Neural progenitor cell (in vitro differentiated cells): ENCODE data around the gene IMPG2. TPM values are rescaled to one million over a fixed set of nuclear protein-coding genes. Genes with fewer than 3 reads are reported as not detected.

Source experiments
- DNase-seq: peaks from one replicate; pipeline ENCODE4 v3.0.0-alpha.2; 2016; ENCODE audit warnings: low spot score
- H2AFZ ChIP-seq: fragments of 200-600 bp; sonication (generic); replicated peaks from 2 replicates; pipeline ENCODE4 v1.6.1; 2016; ENCODE audit warnings: antibody characterized with exemption
- H3F3A ChIP-seq: fragments of 200-600 bp; sonication (generic); 2 replicates; pipeline ENCODE4 v1.6.1; 2016; ENCODE audit warnings: antibody characterized with exemption, low read depth
- H3K27ac ChIP-seq: fragments of 200-600 bp; sonication (generic); 2 replicates; pipeline ENCODE4 v1.5.1; 2016; ENCODE audit warnings: mild to moderate bottlenecking
- H3K27me3 ChIP-seq: fragments of 200-600 bp; sonication (generic); 2 replicates; pipeline ENCODE4 v1.6.1; 2016; ENCODE audit warnings: mild to moderate bottlenecking, moderate library complexity
- H3K36me3 ChIP-seq: fragments of 200-600 bp; sonication (generic); 2 replicates; pipeline ENCODE4 v1.5.1; 2016
- H3K4me1 ChIP-seq: fragments of 200-600 bp; sonication (generic); 2 replicates; pipeline ENCODE4 v1.6.1; 2016; ENCODE audit warnings: mixed run types
- H3K4me2 ChIP-seq: fragments of 200-600 bp; sonication (generic); 2 replicates; pipeline ENCODE4 v1.6.1; 2016
- H3K4me3 ChIP-seq: fragments of 200-600 bp; sonication (generic); 2 replicates; pipeline ENCODE4 v1.5.1; 2016
- H3K79me2 ChIP-seq: fragments of 200-600 bp; sonication (generic); 2 replicates; pipeline ENCODE4 v1.6.1; 2016; ENCODE audit warnings: low read depth
- H3K9ac ChIP-seq: fragments of 200-600 bp; sonication (generic); 2 replicates; pipeline ENCODE4 v1.6.1; 2016
- H3K9me3 ChIP-seq: fragments of 200-600 bp; sonication (generic); 2 replicates; pipeline ENCODE4 v1.5.1; 2016; ENCODE audit warnings: low read depth
- H4K20me1 ChIP-seq: fragments of 200-600 bp; sonication (generic); 2 replicates; pipeline ENCODE4 v1.6.1; 2016; ENCODE audit warnings: low read depth
- H3K27ac Mint-ChIP-seq: 3 replicates; pipeline ENCODE4 v1.8.0; 2021; ENCODE audit warnings: mixed read lengths
- H3K27me3 Mint-ChIP-seq: 2 replicates; pipeline ENCODE4 v1.8.0; 2022; ENCODE audit warnings: low read depth, mild to moderate bottlenecking, inconsistent platforms, moderate library complexity, mixed read lengths; ENCODE audit not compliant: insufficient read depth
- H3K36me3 Mint-ChIP-seq: 3 replicates; pipeline ENCODE4 v1.8.0; 2021; ENCODE audit warnings: mixed read lengths
- H3K4me1 Mint-ChIP-seq: 3 replicates; pipeline ENCODE4 v1.8.0; 2021; ENCODE audit warnings: mixed read lengths
- H3K4me3 Mint-ChIP-seq: 3 replicates; pipeline ENCODE4 v1.8.0; 2021; ENCODE audit warnings: mild to moderate bottlenecking, moderate library complexity, mixed read lengths
- H3K9me3 Mint-ChIP-seq: 3 replicates; pipeline ENCODE4 v1.8.0; 2020; ENCODE audit warnings: mixed read lengths
- CTCF ChIP-seq: fragments of 200-600 bp; sonication (generic); IDR thresholded peaks from 2 replicates; pipeline ENCODE4 v1.5.1; 2017; ENCODE audit warnings: antibody characterized with exemption, mild to moderate bottlenecking
- EZH2 ChIP-seq: fragments of 200-600 bp; sonication (generic); IDR thresholded peaks from 2 replicates; pipeline ENCODE4 v1.6.1; 2017; ENCODE audit warnings: antibody characterized with exemption, mild to moderate bottlenecking, moderate library complexity
- EZH2phosphoT487 ChIP-seq: fragments of 200-600 bp; sonication (generic); IDR thresholded peaks from 2 replicates; pipeline ENCODE4 v1.6.1; 2017; ENCODE audit warnings: antibody characterized with exemption
- total RNA-seq: library from RNA; depleted of rRNA; stranded (reverse); fragments of >200 nt; gene quantifications from 2 replicates; pipeline ENCODE4 v1.2.3, GENCODE V29; 2015; ENCODE audit warnings: low replicate concordance

IMPG2 gene
- total RNA-seq, 1 donor from 2014 or later = 0.15 TPM

DNA sequence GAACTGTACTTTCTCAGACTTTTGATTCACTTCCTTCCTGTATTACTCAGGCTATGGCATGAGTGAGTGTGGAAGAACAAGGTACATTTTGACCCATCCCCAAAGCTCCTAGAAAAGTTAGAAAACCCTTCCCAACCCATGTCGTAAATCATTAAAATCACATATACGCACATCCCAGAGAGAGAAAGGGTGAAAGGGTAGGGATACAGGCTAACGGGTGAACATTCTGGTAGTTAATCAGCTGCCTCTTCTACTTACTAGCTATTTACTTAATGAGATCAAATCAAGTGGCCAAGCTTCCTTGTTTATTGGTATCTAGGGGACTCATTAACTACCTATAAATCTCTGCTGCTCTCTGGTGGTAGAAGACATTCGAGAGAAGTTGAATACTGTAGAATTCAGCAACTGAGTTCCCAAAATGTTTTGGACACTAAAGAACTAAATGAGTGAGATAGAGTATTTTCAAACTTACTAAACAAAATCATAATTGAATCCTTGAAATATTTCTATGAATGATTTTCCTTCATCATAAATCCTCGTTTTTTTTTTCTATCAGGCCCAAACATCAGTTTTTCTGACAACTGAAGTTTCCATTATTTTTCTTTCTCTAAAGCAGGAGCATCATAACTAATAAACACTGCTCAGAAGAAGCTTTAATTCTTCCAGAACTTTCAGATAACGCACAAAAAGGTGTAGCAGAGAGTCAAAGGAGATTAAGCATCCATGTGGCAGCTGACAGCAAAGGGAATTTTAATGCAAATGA, 124.2 kb downstream of the IMPG2 start:
- Mint-ChIP-seq H3K4me1 (no peaks in the 10 kb centered on the region), H3K36me3 (no peaks in the 10 kb centered on the region), H3K4me3 (no peak overlapping the region), H3K27me3 (no peaks in the 10 kb centered on the region), H3K27ac (no peak overlapping the region), H3K9me3 (no peaks in the 10 kb centered on the region)
- H3F3A ChIP-seq = no peaks in the 10 kb centered on the region
- TF ChIP-seq EZH2 (no peak), EZH2phosphoT487 (no peak), CTCF (peak; percentile 75)
- H3K36me3 ChIP-seq = no peaks in the 10 kb centered on the region
- no peak overlapping the region for H3K9ac ChIP-seq
- no peaks in the 10 kb centered on the region for H3K79me2 ChIP-seq
- no peaks in the 10 kb centered on the region for H3K27me3 ChIP-seq
- H3K4me2 ChIP-seq = no peak overlapping the region
- H2AFZ ChIP-seq = peak overlapping the region; percentile 81
- no peaks in the 10 kb centered on the region for H4K20me1 ChIP-seq
- no peak overlapping the region for H3K4me3 ChIP-seq
- DNase-seq = peak; percentile 74
- H3K9me3 ChIP-seq = no peaks in the 10 kb centered on the region
- H3K4me1 ChIP-seq = no peaks in the 10 kb centered on the region
- no peak overlapping the region for H3K27ac ChIP-seq

DNA sequence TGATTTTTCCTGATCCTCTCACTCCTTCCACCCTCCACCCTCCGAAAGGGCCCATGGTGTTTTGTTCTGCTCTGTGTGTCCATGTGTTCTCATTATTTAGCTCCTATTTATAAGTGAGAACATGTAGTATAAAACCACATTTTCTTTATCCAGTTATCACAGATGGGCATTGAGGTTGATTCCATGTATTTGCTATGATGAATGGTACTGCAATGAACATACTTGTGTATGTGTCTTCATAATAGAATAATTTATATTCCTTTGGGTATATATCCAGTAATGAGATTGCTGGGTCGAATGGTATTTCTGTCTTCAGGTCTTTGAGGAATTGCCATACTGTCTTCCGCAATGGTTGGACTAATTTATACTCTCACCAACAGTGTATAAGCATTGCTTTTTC, 126.0 kb downstream of the IMPG2 start:
- H4K20me1 ChIP-seq = no peaks in the 10 kb centered on the region
- no peaks in the 10 kb centered on the region for H3K36me3 ChIP-seq
- H3K9ac ChIP-seq = no peak overlapping the region
- H3K27me3 Mint-ChIP-seq = no peaks in the 10 kb centered on the region
- no peaks in the 10 kb centered on the region for H3K4me1 Mint-ChIP-seq
- H3K27ac Mint-ChIP-seq = no peak overlapping the region
- no peaks in the 10 kb centered on the region for H3K27me3 ChIP-seq
- no peak for TF ChIP-seq CTCF
- TF ChIP-seq EZH2phosphoT487 = no peak
- TF ChIP-seq EZH2 = no peak
- no peak overlapping the region for H3K4me3 Mint-ChIP-seq
- no peak overlapping the region for H3K4me2 ChIP-seq
- H3K9me3 ChIP-seq = no peaks in the 10 kb centered on the region
- no peak for DNase-seq
- no peak overlapping the region for H3K4me3 ChIP-seq
- no peaks in the 10 kb centered on the region for H3K36me3 Mint-ChIP-seq
- no peaks in the 10 kb centered on the region for H3F3A ChIP-seq
- H3K79me2 ChIP-seq = no peaks in the 10 kb centered on the region
- H3K9me3 Mint-ChIP-seq = no peaks in the 10 kb centered on the region
- H2AFZ ChIP-seq = no peak overlapping the region
- H3K27ac ChIP-seq = no peak overlapping the region
- no peaks in the 10 kb centered on the region for H3K4me1 ChIP-seq

- H3K4me3 ChIP-seq = no peak overlapping the region
- H3K27ac ChIP-seq = no peak overlapping the region
- no peak overlapping the region for H3K27ac Mint-ChIP-seq
- no peak overlapping the region for H2AFZ ChIP-seq
- H3K36me3 ChIP-seq = no peaks in the 10 kb centered on the region
- no peaks in the 10 kb centered on the region for H4K20me1 ChIP-seq
- H3K4me1 ChIP-seq = no peaks in the 10 kb centered on the region
- H3K9me3 Mint-ChIP-seq = no peaks in the 10 kb centered on the region
- H3F3A ChIP-seq = no peaks in the 10 kb centered on the region
- H3K4me1 Mint-ChIP-seq = no peaks in the 10 kb centered on the region
- no peak overlapping the region for H3K9ac ChIP-seq
- H3K4me2 ChIP-seq = no peak overlapping the region
- H3K9me3 ChIP-seq = no peaks in the 10 kb centered on the region
- no peak for TF ChIP-seq CTCF
- no peak for TF ChIP-seq EZH2phosphoT487
- no peak for TF ChIP-seq EZH2
- DNase-seq = no peak
- no peaks in the 10 kb centered on the region for H3K79me2 ChIP-seq
- H3K4me3 Mint-ChIP-seq = no peak overlapping the region
- no peaks in the 10 kb centered on the region for H3K27me3 ChIP-seq
- no peaks in the 10 kb centered on the region for H3K27me3 Mint-ChIP-seq
- H3K36me3 Mint-ChIP-seq = no peaks in the 10 kb centered on the region
Observed at GRCh38 chr3:101193957-101194356, 126.4 kb downstream of the IMPG2 start.
